EL (cell line): ENCODE data around the gene ENGASE.
A peak's percentile ranks its signal among the peaks of the same experiment; 100 is the strongest.
"Not testable (repeated sequence)": the region's sequence is repeated elsewhere in the genome, so short reads cannot be mapped to it uniquely, and the experiment has no call there.

ENCODE experiments used
- DNase-seq: peaks from one replicate; pipeline ENCODE4 v3.0.0-alpha.2; 2016

The ENGASE gene

DNA sequence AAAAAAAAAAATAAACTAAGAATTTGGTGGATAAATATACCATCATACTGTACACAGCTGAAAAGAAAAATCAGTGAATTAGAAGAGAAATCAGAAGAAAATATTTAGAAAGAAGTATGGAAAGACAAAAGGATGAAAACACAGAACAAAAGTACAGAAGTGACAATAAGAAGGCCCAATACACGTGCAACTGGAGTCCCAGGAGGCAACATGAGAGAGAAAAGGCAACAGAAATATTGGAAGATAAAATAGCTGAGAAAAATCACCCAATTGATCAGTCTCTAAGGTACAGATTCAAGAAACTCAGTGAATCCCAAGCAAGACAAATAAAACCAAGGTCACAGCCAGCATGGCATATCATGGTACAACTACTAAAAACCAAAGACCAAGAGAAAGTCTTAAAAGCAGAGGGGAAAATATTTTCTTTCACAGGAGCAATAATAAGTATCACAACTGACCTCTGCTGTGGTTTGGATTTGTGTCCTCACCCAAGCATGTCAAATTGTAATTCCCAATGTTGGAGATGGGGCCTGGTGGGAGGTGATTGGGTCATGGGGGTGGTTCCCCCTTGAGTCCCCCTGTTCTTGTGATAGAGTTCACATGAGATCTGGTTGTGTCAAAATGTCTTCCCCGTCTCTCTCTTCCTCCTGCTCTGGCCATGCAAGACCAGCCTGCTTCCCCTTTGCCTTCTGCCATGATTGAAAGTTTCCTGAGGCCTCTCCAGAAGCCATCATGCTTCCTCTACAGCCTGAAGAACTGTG lies 20.2 kb upstream of the ENGASE start:
- DNase-seq, result no peak

DNA sequence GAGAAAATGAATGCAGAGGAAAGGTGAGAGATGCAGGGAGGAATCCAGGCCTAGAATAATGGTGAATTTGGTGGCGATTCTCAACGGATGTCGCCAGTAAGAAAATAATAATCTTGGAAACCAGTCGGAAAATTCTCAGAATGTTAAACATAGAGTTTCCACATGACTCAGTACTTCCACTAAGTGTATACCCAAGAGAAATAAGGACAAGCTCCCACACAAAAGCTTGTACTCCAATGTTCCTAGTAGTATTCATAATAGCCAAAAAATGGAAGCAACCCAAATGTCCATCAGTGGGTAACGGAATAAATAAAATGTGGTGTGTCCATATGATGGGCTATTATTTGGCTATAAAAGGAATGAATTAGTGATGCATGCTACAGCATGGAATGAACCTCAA lies 19.4 kb upstream of the ENGASE start:
- DNase-seq, result no peak

DNA sequence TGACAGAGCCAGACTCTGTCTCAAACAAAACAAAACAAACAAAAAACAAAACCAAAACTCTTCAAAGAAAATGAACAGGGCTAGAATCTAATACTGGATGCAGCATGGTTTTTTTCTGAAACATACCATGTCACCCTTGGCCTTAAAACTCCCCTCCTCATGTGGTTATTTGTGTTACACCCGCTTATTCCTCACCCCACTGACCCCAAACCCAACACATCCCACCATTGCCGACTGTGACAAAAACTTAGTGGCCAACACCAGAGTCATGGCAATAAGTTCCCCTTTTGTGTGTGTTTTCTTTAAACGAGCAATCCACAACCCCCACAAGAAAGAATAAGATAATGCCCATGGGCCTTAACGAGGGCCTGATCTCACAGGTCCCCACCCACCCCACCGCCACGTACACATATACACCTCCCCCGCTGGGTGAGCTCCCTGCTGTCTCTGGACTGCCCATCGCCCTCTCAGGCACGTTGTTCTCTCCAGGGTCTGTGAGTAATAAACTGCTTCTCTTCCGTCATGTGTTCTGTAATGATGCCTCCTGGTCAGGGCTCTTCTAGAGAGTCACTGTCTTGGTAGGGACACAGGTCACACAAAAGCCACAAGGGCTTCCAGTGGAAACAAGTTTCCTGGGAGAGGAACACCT lies 16.8 kb upstream of the ENGASE start:
- DNase-seq, result no peak

DNA sequence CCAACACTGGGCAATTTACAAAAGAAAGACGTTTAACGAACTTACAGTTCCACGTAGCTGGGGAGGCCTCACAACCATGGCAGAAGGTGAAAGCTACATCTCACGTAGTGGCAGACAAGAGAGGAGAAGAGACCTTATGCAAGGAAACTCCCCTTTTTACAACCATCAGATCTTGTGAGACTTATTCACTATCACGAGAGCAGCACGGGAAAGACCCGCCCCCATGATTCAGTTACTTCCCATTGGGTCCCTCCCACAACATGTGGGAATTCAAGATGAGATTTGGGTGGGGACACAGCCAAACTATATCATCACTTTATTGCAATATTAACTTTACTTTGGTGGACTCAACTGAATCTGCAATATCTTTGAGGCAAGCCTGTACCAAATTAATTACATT lies 11.9 kb upstream of the ENGASE start:
- DNase-seq, result no peak

DNA sequence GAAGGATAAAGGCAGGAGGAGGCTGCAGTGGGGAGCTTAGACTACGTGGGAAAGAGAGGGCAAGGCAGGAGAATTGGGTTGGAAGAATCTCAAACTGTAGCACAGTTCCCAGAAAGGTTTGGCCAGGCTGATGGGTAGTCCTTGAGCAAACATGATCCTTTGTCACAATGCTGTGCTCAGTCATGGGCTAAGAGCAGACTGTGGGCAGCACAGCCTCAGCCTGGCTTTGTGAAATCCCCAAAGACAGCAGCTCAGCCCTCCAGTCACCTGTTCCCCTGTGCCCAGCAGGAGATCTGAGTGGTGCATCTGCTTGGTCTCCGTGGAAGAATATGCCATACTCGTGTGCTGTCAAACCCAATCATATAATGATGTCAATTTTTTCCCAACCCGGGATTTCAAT lies 10.6 kb upstream of the ENGASE start:
- no peak for DNase-seq

DNA sequence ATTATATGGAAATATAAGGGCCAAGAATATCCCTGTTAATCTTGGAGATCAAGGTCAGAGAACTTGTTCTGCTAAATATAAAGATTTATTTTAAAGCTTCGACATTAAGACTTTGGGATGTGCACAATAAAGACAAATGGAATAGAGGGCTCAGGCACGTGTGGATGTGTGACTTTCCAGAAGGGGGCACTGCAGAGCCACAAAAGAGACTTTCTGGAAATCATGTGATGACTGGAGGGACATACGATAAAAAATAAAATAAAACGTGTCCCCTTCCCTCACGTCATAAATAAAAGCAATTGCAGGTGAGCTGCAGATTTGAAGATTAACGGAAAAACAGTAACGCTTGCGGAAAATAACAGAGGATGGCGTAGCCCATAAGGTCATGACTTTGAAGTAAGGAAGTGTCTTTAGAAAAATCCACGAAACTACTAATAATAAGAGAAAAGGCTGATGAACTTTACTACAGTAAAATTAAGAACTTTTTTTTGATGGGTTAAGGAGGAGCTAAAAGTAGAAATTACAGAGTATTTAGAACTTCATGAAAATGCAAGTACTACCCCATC lies 9.4 kb upstream of the ENGASE start:
- DNase-seq, result peak; percentile 15

DNA sequence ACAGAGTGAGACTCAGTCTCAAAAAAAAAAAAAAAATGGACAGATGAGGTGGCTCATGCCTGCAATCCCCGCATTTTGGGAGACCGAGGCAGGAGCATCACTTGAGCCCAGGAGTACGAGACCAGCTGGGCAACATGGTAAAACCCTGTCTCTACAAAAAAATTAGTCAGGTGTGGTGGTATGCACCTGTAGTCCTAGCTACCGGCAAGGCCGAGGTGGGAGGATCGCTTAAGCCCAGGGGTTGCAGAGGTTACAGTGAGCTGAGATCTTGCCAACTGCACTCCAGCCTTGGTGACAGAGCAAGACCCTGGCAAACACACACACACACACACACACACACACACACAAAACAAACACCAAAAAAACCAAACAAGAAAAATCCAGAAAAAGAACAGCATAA lies 7.7 kb upstream of the ENGASE start:
- no peak for DNase-seq

DNA sequence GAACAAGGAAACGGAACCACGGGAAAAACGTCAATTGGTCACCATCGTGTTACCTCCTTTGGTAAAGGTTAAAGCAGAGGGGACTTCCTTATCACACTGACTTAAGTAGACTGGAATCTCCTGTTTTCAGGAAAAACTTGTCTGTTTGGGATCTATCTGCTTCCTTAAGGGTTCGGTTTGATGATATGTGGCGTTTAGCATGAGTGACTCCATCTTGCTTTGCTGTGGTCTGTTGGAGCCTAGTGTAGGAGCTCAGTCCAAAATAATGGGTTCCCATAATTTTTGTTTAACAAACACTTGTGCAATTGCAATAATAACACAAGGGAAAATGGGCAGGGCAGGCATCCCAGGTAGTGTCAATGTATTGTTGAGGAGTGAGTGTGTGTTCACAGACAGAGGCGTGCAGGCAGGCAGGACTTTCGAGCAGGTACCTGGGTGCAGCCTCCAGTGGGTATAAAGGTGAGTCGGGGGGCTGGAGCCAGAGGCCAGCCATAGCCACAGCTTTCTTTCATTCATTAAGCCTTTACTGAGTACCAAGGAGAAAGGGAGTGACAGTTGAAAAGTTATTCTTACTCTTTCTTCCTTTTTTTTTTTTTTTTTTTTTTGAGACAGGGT lies 4.3 kb upstream of the ENGASE start:
- DNase-seq, result no peak

DNA sequence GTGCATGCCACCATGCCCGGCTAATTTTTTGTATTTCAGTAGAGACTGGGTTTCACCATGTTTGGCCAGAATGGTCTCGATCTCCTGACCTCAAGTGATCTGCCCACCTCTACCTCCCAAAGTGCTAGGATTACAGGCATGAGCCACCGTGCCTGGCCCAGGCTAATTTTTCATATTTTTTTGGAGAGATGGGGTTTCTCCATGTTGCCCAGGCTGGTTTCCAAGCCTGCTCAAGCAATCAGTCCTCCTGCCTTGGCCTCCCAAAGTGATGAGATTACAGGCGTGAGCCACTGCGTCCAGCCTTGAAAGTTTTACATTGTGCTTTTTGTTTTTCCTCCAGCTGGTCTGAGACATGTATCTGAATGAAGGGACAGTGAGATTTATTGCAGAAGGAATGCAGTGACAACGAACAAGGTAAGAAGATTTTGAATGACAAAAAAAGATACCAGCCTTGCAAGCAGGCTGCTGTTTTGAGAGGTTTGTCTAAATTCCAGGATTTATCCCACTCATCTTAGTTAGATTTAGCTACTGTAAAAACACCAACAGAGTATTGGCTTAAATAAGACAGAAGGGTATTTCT lies 3.4 kb upstream of the ENGASE start:
- DNase-seq, result no peak

DNA sequence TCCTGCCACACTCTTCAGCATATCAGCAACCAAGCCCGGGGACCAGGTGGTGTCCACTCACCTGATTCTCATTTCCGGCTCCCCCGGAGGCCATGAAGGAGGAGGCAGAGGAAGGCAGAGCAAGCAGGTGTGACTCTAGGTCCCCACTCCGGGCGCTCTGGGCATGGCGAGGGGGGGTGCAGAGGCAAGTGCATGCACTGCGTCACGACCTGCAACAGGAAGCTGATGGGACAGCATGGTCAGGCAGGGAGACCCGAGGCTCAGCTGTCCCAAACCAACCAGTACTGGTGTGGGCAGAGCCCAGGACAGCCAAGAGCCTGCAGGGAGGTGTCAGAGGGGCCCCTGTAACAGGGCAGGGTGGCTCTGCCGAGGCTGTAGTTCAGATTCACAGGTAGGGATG lies 2.1 kb upstream of the ENGASE start:
- no peak for DNase-seq

DNA sequence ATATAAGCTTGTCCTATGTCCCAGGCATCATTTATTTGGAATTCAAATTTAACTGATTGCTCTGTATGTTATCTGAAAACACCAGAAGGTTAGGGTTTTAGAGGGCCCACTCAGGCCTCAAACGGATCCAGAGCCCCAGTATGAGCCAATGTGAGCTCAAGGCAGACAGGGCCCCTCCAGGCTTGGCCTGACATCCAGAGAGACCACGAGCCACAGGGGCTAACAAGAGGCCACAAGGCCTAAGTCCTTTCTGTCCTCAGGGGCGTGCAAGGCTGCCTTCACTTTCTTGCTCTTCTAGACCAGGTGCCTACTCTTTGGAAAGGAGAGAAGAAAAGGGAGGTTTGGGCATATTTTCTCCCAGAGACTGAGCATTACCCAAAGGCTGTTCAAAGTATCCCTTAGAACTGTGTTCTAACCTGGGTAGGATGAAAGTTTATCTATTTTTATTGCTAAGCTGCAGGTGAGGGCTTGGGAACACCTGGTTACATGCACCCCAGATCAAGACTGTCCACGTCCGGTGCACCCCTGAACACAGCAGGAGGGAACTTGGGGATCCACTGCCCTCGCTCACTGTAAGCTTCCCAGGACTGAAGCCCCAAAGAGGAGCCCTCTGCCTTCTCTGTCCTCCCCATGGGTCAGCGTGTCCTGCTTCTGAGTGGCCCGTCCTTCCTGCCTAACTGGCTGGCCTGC lies 1.5 kb upstream of the ENGASE start:
- no peak for DNase-seq

DNA sequence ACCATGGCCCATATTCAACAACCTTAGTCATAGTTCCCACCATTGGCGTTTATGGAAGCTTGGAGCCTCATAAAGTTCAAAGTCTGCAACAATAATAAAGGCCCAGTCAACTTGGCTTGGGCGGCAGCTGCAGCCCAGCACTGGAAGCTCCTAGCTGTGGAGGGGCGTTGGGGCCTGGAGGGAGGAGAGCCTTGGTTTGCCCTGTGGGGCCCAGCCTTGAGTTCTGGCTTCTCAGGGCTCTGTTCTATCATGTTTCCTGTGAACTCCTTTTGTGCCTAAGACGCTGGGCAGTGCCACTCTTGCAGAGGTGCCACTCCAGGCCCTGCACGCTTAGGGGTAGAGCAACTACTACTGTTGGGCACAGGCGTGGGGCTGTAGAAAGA lies 927 bp upstream of the ENGASE start:
- no peak for DNase-seq

DNA sequence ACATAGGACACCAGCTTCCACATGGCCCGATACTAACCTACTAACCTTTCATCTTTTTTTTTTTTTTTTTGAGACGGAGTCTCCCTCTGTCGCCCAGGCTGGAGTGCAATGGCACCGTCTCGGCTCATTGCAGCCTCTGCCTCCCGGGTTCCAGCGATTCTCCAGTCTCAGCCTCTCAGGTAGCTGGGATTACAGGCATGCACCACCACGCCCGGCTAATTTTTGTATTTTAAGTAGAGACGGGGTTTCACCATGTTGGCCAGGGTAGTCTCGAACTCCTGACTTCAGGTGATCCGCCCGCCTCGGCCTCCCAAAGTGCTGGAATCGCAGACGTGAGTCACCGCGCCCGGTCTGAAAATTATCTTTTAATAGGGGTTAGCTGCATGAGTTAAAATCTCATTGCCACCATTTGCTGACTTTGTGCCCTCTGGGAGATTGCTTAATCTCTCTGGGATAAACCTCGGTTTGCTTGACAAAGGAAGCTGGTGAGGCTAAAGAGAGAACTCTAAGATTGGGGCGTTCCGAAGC lies 439 bp upstream of the ENGASE start:
- DNase-seq, result not testable (repeated sequence)

DNA sequence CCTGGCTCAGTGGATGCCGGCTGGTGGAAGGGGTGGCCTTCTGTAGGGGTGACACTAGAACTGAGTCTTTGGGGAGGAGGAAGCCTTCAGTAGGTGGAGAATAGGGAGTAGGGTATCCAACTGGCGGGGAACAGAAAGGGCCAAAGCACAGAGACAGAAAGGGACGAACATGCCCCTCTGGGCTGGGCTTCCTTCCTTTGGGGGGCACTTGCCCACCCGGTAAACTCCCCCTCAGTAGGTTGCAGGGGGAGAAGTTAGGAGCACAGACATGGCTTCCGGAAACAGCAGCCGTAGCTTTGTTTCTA lies 774 bp downstream of the ENGASE start:
- DNase-seq, result peak; percentile 14

DNA sequence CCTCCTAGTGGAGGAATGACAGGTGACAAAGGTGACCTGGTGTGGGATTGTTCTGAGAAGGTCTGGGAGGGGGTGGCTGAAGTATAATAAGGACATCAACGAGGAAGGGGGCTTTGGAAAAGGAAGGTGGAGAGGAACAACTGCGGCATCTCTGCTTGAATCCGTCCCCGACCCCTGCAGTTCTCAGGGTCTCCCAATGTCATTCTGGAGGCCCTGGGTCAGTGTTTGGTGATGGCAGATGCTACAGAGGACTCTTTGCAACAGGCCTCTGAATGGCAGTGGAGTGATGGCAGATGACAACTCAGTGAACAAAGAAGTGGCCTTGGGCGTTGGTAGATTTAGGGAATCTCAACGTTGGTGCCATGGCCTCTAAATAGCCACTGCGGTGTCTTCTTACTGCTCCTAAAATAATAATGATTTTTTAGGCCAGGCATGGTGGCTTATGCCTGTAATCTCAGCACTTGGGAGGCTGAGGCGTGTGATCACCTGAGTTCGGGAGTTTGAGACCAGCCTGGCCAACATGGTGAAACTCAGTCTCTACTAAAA lies 1.3 kb downstream of the ENGASE start:
- no peak for DNase-seq

DNA sequence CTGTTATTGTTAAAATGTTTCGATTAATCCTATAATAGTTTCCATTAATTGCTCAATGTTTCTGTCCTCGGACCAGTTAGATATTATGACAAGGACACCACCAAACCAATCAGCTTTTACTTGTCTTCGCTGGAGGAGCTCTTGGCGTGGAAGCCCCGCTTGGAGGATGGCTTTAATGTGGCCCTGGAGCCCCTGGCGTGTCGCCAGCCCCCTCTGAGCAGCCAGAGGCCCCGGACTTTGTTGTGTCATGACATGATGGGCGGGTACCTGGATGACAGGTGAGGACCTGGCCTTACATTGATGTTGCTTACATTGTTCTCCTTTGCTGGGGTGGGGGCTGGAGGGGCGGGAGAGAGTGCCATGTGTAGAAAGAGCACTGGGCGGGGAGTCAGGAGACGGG lies 3.0 kb downstream of the ENGASE start:
- no peak for DNase-seq

DNA sequence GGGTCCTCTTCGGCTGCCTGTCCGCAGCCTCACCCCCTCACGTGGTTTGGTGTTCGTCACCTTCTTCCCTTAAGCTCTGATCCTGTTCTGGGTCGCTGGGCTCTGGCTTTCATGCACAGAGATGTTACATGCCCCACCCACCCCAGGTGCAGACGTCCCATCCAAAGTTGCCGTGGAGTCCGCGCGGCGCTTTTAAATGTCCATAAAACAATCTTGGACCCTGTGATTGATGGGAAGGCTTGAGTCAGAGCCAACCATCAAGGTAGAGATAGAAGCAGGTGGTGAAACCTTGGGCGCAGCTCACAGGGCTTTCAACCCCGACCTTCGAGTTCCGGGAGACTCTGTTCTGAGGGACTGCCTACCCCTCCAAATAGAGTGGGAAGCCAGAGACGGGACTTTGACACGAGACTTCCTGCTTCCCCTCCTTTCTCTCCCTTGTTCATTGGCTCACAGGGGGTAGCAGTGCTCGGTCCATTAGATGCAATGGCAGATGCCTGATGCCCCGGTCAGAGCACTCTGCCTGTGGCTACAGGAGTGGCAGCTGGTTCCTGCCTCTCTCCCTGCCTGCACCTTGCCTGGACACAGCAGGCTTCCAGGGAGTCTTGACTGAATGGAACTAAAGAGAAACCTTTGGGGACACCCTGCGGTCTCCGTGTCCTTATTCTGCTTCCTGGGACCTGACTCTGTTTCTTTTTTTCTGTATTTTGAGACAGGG lies 4.0 kb downstream of the ENGASE start:
- no peak for DNase-seq

DNA sequence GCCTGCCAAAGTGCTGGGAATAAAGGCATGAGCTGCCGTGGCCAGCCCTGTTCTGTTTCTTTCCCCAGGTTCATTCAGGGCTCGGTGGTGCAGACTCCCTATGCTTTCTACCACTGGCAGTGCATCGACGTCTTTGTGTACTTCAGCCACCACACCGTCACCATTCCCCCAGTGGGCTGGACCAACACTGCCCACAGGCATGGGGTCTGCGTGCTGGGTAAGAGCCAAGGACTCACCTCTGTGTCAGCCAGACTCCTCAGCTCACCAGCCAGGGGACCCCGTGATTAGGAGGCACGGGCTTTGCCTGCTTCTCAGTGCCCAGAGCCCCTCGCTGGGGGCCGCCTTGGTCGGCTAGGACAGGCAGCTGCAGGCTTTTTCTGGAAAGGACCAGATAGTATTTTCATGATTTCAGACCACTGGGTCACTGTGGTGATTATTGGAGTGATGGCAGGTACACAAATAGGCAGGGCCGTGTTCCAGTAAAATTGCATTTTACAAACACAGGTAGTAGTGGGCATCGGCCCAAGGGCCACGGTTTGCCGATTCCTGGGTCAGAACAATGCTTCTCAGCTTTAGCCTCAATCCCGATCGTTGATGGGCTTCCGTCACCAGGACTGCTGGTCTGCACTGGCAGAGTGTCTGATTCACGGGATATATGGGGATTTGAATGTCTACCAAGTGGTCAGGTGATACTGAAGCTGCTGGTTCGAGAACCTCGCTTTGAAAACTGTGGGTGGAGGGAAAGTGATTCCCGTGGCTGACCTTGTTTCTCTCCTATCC lies 5.0 kb downstream of the ENGASE start:
- DNase-seq, result no peak

DNA sequence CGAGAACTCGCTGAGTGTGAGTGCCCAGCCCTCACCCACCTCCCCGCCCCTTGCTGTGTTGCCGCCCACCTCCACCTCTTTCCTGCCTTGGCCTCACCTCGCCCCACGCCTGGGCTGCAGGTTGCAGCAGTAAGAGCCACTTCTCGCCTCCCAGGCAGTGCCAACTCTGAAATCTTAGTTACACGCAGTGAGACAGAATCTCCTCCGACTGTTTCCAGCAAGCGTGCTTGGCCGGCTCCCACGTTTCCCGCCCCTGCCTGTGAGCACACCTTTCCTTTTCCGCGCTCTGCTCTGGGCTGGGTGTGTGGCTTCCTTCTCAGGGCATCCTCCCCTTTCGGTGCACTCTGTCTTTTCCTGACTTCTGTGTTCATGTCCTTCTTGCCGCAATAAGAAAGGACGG lies 5.7 kb downstream of the ENGASE start:
- no peak for DNase-seq

DNA sequence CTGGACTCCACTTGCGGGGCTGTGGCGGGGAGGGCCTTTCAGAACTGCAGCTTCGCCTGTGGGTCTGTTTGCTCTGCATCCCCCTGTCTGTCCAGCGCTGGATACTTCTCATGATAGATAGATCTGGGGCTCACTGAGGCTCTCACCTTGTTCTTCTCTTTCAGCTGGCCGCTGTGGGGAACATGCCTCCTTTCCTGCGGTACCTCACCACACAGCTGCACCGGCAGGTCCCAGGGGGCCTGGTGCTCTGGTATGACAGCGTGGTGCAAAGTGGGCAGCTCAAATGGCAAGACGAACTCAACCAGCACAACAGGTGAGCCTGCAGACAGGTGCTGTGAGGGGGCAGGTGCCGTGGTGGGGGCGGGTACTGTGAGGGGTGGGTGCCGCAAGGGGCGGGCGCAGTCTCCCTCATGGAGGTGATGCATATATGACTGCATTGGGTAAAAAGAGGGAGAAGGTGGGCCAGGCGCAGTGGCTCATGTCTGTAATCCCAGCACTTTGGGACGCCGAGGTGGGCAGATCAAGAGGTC lies 6.2 kb downstream of the ENGASE start:
- DNase-seq, result no peak
